Heart right ventricle (tissue), 16 donors: ENCODE data around the gene TRUB1. TPM values are rescaled to one million over a fixed set of nuclear protein-coding genes. Genes with fewer than 3 reads are reported as not detected.

Experiments used
- ATAC-seq, 8 donors: fragments of 200-7000 bp; cut with Tn5 transposase; one replicate each; pipeline ENCODE4 v1.9.1; 2020; ENCODE audit warnings: mild to moderate bottlenecking in 8 of 8, moderate library complexity in 8 of 8, moderate number of reproducible peaks in 1 of 8
- DNase-seq, 2 donors: peaks; one replicate each; pipeline ENCODE4 v3.0.0-alpha.2; 2020
- H3K27ac ChIP-seq, 10 donors: fragments of 200-600 bp; sonication (generic) in 2 of 10; one replicate each; pipeline versions ENCODE4 v1.5.0 to v1.8.0; 2020 to 2022; ENCODE audit warnings: mild to moderate bottlenecking in 3 of 10
- H3K27me3 ChIP-seq, 7 donors: fragments of 200-600 bp; one replicate each; pipeline ENCODE4 v1.8.0; 2021 to 2022; ENCODE audit warnings: mild to moderate bottlenecking in 2 of 7
- H3K36me3 ChIP-seq, 9 donors: fragments of 200-600 bp; sonication (generic) in 1 of 9; one replicate each; pipeline versions ENCODE4 v1.5.0 to v1.8.0; 2020 to 2022; ENCODE audit warnings: mild to moderate bottlenecking in 2 of 9
- H3K4me1 ChIP-seq, 9 donors: fragments of 200-600 bp; sonication (generic) in 1 of 9; one replicate each; pipeline versions ENCODE4 v1.5.0 to v1.8.0; 2020 to 2022; ENCODE audit warnings: mild to moderate bottlenecking in 4 of 9
- H3K4me3 ChIP-seq, 10 donors: fragments of 200-600 bp; sonication (generic) in 2 of 10; one replicate each; pipeline versions ENCODE4 v1.5.0 to v1.8.0; 2020 to 2022; ENCODE audit warnings: mild to moderate bottlenecking in 7 of 10, moderate library complexity in 2 of 10
- H3K9me3 ChIP-seq, 11 donors: fragments of 200-600 bp in 10 of 11; sonication (generic) in 2 of 11; one replicate each; pipeline versions ENCODE4 v1.5.0 to v1.8.0; 2013 to 2022; ENCODE audit warnings: mild to moderate bottlenecking in 2 of 11, control low read depth in 1 of 11, moderate library complexity in 1 of 11
- CTCF ChIP-seq, 9 donors: fragments of 200-600 bp; sonication (generic) in 2 of 9; IDR thresholded peaks; one replicate each; pipeline versions ENCODE4 v1.5.0 to v1.8.0; 2021 to 2022; ENCODE audit warnings: antibody characterized with exemption in 9 of 9, mild to moderate bottlenecking in 5 of 9, moderate library complexity in 1 of 9
- WGBS, 2 donors: extraction: QIAGEN DNeasy Blood & Tissue Kit; methylation state at CpG; one replicate each; pipeline ENCODE4 v1.1.7; 2013; ENCODE audit warnings: inconsistent platforms in 1 of 2; 5-methylcytosine and 5-hydroxymethylcytosine counted together
- intact Hi-C, 10 donors: fragments of 100-400 bp; cut with DNase I; formaldehyde crosslinking; loops; one replicate each; pipeline versions ENCODE4 v1.11.1 to v1.14.2; 2022
- polyA plus RNA-seq, 2 donors: library from polyadenylated mRNA; stranded (reverse); fragments of 200-250 nt; gene quantifications; one replicate each; pipeline ENCODE4 v1.2.3, GENCODE V29; 2013
- total RNA-seq, 10 donors: library from RNA; stranded (reverse); fragmentation: NEBNext Ultra II Directional in 3 of 10; extraction: Animal tissue kit (Norgen Biotek cat#: 25700) in 3 of 10; gene quantifications; one replicate each; pipeline versions ENCODE4 v1.2.1 to v1.2.4, GENCODE V29; 2021 to 2023
- donor health status: Arrhythmogenic right ventricular cardiomyopathy.
- donor health status: ischemic (EF 13 %, LVEDD 7.1; RV severe dilation, severe dysfunction).
- donor health status: healthy with polysubstance abuse.
- donor health status: DM: no; HTN: yes; CAD: no.
- donor health status: DM: no; HTN: no; CAD: no.
- donor health status: ischemic (EF 25% LVEDD 6.9; RV normal size, moderate dysfunction).
- donor health status: ischemic (EF 25% LVEDD 5.7; RV mildly dilated, moderate dysfunction).
- donor health status: healthy.
- donor health status: DM: yes; HTN: yes; CAD: no.
- donor health status: Ischemic cardiomyopathy.
- donor health status: ischemic (EF 35%, LVEDD 5.7; RV mildly dilated, moderate dysfunction).
- donor health status: nonischemic (EF 11% LVEDD 7.7; RV severe dilation, severe dysfunction).
- donor health status: DM: yes; HTN: yes; CAD: no.
- donor health status: PGD.
- donor health status: ischemic (EF 29% LVEDD 5.4; RV normal size, mild dysfunction).
- donor health status: nonischemic (EF 23%, LVEDD 6.1; RV moderate dilation, normal function).

TRUB1 gene
- total and polyA plus RNA-seq, 12 donors: 3.9 to 29.8 (median 18.6) TPM

- Histone ChIP-seq H3K27ac (no peak overlapping the region), H3K4me3 (no peak overlapping the region), H3K27me3 (no peaks in the 10 kb centered on the region), H3K36me3 (peaks cover 0 to 13% (median 0%) of the 10 kb centered on the region in 9 donors), H3K4me1 (peaks cover 0 to 4% (median 0%) of the 10 kb centered on the region in 9 donors), H3K9me3 (peaks cover 0 to 3% (median 0%) of the 10 kb centered on the region in 11 donors)
- ATAC-seq: no peak
- intact Hi-C loops: no loop called here
- no peak for DNase-seq
- TF ChIP-seq CTCF (IDR thresholded peaks at IDR 0.05): no peak
- WGBS, 2 donors: 86 to 88% methylated on average over 9 of the region's 9 CpGs
These were observed 54.3 kb downstream of the TRUB1 start for GRCh38 chr10:114992189-114992775.

DNA sequence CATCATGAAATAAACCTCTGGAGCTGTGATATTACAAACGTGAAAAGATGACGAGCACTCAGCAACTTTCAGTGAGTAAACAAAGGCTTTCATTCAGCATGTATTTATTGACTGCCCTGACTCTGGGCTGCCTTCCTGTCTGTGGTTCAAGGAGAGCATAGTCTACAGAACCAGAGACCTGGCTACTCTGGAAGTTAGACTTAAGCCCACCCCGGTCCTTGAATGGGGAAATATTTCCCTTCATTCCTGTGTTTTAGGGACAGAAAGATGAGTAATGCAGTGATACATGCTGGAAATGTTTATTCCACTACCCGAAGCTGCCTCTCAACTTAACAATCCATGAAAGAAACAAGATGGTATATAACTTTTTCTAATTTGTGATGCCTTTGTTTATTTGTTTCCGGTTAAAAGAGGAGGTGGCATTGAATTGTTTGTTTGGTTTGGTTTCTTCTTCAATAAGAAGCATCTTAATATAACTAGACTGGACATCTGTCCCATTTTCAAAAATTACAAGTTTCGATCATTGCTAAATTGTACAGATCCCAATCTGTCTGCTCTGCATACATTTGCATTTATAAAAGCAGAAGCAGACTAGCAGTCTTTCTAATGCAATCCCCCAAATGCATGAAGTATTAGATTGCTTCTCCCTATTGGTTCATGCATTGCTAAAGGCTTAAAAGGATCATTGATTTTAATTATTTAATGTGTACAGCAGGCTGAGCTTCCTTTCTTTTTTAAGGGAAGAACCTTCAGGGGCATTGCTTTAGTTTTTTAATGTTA, 57.7 kb downstream of the TRUB1 start:
- TF ChIP-seq CTCF (IDR thresholded peaks at IDR 0.05): no peak
- no peaks in the 10 kb centered on the region for H3K9me3 ChIP-seq
- H3K27me3 ChIP-seq: no peaks in the 10 kb centered on the region
- WGBS, 2 donors: 88 to 89% methylated on average over 6 of the region's 6 CpGs
- intact Hi-C loops: no loop called here
- H3K4me1 ChIP-seq: no peaks in the 10 kb centered on the region
- H3K27ac ChIP-seq: no peak overlapping the region
- DNase-seq: no peak
- H3K4me3 ChIP-seq: no peak overlapping the region
- ATAC-seq: no peak
- no peaks in the 10 kb centered on the region for H3K36me3 ChIP-seq

GRCh38 chr10:114996542-114996941, 58.5 kb downstream of the TRUB1 start:
- 95 to 96% methylated on average over 4 of the region's 4 CpGs for WGBS, 2 donors
- no peak overlapping the region for H3K27ac ChIP-seq
- H3K4me3 ChIP-seq: no peak overlapping the region
- no peak for DNase-seq
- no peaks in the 10 kb centered on the region for H3K4me1 ChIP-seq
- TF ChIP-seq CTCF (IDR thresholded peaks at IDR 0.05): no peak
- H3K27me3 ChIP-seq: no peaks in the 10 kb centered on the region
- intact Hi-C loops: no loop called here
- ATAC-seq: no peak
- H3K36me3 ChIP-seq: no peaks in the 10 kb centered on the region
- H3K9me3 ChIP-seq: no peaks in the 10 kb centered on the region

- ATAC-seq (no peak), DNase-seq (no peak)
- TF ChIP-seq CTCF (IDR thresholded peaks at IDR 0.05): no peak
- H3K9me3 ChIP-seq: no peaks in the 10 kb centered on the region
- no peaks in the 10 kb centered on the region for H3K27me3 ChIP-seq
- H3K36me3 ChIP-seq: no peaks in the 10 kb centered on the region
- no peak overlapping the region for H3K4me3 ChIP-seq
- 92 to 95% methylated on average over 7 of the region's 7 CpGs for WGBS, 2 donors
- H3K27ac ChIP-seq: no peak overlapping the region
- intact Hi-C loops: no loop called here
- H3K4me1 ChIP-seq: peaks cover 0 to 5% (median 0%) of the 10 kb centered on the region in 9 donors
These were observed 61.0 kb downstream of the TRUB1 start for GRCh38 chr10:114998993-114999392.
